Stimulated activated CD8-positive, alpha-beta memory T cell treated with anti-CD3 and anti-CD28 coated beads, Interleukin-12 subunit alpha, Interleukin-12 subunit beta, amount 100 ng/mL, for 1 hour (primary cell): Measurements from ENCODE around the gene RAB11B.
"Not testable (repeated sequence)": the region's sequence is repeated elsewhere in the genome, so short reads cannot be mapped to it uniquely, and the experiment has no call there.

Experiments
- DNase-seq: peaks from one replicate; pipeline ENCODE4 v3.0.0-alpha.2; 2020; ENCODE audit warnings: low read depth

The RAB11B gene

DNA sequence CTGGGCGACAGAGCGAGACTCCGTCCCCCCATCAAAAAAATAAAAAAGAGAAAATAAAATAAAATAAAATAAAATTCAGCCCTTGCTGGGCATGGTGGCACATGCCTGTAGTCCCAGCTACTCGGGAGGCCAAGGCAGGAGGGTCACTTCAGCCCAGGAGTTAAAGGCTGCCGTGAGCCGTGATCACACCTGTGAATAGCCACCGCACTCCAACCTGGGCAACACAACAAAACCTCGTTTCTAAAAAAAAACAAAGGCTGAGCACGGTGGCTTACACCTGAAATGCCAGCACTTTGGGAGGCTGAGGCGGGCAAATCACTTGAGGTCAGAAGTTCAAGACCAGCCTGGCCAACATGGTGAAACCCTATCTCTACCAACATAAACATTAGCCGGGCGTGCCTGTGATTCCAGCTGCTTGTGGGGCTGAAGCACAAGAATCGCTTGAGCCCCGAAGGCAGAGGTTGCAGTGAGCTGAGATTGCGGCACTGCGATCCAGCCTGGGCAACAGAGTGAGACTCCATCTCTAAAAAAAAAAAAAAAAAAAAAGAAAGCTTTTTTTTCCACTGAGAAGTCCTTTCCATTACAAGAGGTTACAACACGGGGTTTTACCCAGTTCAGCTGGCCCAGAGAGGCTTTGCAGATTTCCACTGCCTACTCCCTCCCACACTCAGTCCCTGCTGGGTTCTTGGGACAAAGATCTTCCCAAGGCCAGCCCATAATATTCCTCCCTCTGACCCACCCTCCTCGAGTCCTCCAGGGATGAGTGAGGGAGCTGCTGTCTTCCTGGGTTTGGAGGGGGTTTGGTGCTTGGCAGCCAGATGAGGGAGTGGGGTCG, 19.8 kb upstream of the RAB11B start:
- no peak for DNase-seq

GRCh38 chr19:8371011-8371804, 19.0 kb upstream of the RAB11B start:
- DNase-seq: no peak

- DNase-seq: no peak
Measured at GRCh38 chr19:8373867-8374813, 16.0 kb upstream of the RAB11B start.

DNA sequence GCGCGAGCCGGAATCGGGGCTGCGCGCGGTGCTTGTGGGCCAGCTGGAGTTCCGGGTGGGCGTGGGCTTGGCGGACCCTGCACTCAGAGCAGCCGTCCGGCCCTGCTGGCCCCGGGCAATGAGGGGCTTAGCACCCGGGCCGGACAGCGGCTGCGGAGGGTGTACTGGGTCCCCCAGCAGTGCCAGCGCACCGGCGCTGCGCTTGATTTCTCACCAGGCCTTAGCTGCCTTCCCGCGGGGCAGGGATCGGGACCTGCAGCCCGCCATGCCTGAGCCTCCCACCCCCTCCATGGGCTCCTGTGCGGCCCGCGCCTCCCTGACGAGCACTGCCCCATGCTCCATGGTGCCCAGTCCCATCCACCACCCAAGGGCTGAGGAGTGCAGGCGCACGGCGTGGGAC, 14.4 kb upstream of the RAB11B start:
- DNase-seq: not testable (repeated sequence)

GRCh38 chr19:8376373-8376974, 13.7 kb upstream of the RAB11B start:
- not testable (repeated sequence) for DNase-seq

DNA sequence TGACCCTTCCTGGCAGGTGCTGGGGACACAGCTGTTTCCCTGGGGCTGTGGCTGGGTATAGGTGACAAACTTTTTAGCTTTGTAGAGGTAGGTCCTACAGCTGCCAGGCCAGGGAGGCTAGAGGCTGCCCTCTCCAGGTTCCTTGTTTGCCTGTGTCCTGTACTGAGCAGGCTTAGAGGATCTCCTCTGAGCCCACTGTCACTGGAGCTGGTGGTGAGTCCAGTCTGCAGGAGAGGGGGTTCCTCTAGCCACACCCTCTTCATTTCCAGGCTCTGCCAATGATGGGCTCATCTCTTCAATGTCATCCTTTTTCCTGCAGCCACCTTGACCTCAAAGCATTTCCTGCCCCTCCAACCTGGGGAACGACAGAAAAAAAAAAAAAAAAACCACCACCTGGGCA, 12.6 kb upstream of the RAB11B start:
- no peak for DNase-seq

DNA sequence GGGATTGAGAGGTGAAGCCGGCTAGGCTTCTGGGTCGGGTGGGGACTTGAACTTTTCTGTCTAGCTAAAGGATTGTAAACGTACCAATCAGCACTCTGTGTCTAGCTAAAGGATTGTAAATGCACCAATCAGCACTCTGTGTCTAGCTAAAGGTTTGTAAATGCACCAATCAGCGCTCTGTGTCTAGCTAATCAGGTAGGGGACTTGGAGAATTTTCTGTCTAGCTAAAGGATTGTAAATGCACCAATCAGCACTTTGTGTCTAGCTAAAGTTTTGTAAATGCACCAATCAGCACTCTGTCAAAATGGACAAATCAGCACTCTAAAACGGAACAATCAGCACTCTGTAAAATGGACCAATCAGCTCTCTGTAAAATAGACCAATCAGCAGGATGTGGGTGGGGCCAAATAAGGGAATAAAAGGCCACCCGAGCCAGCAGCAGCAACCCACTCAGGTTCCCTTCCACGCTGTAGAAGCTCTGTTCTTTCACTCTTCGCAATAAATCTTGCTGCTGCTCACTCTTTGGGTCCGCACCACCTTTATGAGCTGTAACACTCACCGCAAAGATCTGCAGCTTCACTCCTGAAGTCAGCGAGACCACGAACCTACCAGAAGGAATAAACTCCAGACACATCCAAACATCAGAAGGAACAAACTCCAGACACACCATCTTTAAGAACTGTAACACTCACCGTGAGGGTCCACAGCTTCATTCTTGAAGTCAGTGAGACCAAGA, 10.8 kb upstream of the RAB11B start:
- DNase-seq: not testable (repeated sequence)

GRCh38 chr19:8384569-8384968, 5.6 kb upstream of the RAB11B start:
- DNase-seq: not testable (repeated sequence)

DNA sequence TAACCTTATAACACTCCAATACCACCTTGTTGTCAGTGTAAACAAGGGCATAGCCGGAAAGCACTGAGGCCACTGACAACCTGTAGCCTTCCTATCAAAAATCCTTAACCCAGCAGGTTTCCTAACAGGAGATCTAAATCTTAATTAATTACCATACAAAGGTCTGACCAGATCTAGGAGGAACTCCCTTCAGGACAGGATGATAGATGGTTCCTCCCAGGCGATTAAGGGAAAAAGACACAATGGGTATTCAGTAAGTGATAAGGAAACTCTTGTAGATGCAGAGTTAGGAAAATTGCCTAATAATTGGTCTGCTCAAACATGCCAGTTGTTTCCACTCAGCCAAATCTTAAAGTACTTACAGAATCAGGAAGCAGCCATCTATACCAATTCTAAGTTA, 5.1 kb upstream of the RAB11B start:
- DNase-seq: not testable (repeated sequence)

DNA sequence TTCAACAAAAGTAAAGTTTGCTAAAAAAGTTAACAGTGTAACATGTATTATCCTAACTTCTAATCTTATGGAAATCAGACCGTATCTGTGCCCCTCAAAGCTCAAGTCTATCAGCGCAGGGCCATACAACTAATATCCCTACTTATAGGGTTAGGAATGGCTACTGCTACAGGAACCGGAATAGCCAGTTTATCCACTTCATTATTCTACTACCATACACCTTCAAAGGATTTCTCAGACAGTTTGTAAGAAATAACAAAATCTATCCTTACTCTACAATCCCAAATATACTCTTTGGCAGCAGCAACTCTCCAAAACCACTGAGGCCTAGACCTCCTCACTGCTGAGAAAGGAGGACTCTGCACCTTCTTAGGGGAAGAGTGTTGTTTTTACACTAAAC, 4.6 kb upstream of the RAB11B start:
- DNase-seq: not testable (repeated sequence)

DNA sequence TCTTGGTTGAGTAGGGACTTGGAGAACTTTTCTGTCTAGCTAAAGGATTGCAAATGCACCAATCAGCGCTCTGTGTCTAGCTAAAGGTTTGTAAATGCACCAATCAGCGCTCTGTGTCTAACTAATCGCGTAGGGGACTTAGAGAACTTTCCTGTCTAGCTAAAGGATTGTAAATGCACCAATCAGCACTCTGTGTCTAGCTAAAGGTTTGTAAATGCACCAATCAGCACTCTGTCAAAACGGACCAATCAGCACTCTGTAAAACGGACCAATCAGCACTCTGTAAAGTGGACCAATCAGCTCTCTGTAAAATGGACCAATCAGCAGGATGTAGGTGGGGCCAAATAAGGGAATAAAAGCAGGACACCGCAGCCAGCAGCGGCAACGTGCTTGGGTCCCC, 3.7 kb upstream of the RAB11B start:
- DNase-seq: not testable (repeated sequence)

GRCh38 chr19:8386990-8387389, 3.2 kb upstream of the RAB11B start:
- no peak for DNase-seq

GRCh38 chr19:8387688-8388611, 2.2 kb upstream of the RAB11B start:
- no peak for DNase-seq

- DNase-seq: no peak
Measured at GRCh38 chr19:8388612-8388958, 1.6 kb upstream of the RAB11B start.

GRCh38 chr19:8390617-8390981, 439 bp downstream of the RAB11B start:
- DNase-seq: peak; percentile 79

GRCh38 chr19:8391198-8392016, 1.2 kb downstream of the RAB11B start:
- no peak for DNase-seq

GRCh38 chr19:8392017-8392591, 1.9 kb downstream of the RAB11B start:
- no peak for DNase-seq

DNA sequence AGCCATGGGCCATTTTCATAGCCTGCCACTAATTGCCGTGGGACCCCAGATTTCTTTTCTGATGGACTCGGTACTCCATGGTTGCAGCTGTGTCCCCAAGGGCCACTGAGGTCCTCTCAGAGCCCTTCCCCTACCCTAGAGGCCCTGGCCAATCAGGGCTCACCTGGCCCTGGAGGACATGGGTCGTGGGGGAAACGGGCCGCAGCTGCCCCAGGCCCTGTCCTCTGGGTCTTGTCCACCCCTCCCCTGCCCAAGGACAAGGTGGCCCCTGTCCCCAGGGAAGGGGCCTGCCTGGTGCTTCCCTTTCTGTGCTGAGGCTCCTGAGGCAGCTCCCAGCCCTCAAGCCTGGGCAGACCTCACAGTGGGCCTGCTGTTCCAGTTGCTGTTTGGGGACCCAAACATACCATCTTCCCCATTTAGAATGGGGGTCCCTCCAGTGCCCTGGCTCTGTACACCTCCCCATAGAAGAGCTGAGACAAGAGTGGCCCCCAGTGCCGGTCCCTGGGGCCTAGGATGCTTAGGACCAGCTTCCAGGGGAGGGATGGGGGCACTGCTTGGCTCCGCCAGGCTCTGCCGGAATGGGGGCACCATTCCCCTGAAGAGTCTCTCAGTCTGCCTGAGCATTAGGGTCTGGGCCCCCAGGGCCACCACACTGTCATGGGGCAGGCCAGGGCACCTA, 3.2 kb downstream of the RAB11B start:
- DNase-seq: no peak
